ENCODE results near the gene B3GNT9. TPM values are rescaled to one million over a fixed set of nuclear protein-coding genes. Genes with fewer than 3 reads are reported as not detected.

The B3GNT9 gene, protein sequence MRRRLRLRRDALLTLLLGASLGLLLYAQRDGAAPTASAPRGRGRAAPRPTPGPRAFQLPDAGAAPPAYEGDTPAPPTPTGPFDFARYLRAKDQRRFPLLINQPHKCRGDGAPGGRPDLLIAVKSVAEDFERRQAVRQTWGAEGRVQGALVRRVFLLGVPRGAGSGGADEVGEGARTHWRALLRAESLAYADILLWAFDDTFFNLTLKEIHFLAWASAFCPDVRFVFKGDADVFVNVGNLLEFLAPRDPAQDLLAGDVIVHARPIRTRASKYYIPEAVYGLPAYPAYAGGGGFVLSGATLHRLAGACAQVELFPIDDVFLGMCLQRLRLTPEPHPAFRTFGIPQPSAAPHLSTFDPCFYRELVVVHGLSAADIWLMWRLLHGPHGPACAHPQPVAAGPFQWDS
- 6.2 to 8.7 TPM (median 7.8 TPM) in 5 replicates for total RNA-seq (2022; extraction: Qiagen RNA extraction; ENCODE audit: low read depth)

DNA sequence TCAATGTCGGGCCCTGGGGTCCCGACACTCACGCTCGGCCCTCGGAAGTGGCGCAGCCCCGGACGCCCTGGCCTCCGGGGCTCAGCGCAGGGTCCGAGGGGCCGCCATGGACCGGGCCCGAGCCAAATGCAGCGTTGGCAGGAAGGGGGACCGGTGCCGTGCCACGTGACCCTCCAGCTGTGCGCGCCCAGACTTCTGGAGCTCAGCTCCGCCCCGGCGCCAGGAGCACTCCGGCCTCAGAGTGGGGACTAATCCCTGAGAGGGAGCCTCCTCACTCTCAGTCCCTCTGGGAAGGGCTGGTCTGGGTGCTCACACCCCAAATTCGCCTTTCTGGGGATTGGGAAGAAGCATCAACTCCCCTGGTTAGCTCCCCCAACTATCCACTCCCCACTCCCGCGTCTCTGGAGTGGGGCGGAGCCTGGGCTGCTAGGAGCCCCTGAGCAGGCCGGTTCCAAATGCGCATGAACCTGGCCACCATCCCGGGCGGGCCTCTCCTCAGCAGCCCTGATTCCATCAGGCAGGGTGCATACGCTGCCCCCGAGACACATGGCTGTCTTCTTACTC lies at the start of gene B3GNT9:
B3GNT9 (minus strand) TSS at position 166 of the 564 bp plus-strand sequence. CDS start 513 bp downstream, outside the sequence.

DNA sequence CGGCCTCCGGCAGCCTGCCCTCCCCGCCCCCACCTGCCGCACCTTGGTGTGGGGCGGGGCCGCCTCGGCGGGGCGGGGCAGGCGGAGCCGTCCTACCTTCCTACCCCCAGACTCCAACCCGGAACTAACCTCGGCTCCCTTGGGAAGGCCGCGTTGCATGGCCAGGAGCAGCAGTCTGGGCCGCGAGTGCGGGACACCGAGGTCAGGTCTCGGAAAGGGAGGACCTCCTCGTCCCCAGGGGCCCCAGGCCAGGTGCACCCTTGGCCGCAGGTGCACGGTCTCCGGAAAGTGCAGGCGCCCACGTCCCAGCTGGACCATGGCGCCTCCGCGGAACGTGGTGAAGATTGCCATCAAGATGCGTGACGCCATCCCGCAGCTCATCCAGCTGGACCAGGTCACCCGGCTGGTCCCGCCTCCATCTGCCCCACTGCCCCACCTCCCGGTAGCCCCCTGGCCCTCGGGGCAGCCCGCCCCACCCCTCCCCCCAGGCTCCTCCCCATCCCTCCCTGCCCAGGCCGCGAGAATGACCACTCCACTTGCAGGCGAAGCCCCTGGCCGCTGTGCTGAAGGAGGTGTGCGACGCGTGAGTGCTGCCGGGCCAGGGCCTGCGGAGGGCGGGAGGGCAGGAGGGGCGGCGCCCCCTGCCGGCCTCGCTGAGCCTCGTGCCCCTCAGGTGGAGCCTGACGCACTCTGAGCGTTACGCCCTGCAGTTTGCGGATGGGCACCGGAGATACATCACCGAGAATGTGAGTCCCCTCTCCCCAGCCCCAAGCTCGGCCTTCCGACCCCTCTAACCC lies 48.4 kb upstream of the B3GNT9 start, which contains the start of gene ELMO3:
ELMO3 (plus strand) TSS at position 121 of the 797 bp plus-strand sequence; CDS start at position 317, 196 bp downstream.

DNA sequence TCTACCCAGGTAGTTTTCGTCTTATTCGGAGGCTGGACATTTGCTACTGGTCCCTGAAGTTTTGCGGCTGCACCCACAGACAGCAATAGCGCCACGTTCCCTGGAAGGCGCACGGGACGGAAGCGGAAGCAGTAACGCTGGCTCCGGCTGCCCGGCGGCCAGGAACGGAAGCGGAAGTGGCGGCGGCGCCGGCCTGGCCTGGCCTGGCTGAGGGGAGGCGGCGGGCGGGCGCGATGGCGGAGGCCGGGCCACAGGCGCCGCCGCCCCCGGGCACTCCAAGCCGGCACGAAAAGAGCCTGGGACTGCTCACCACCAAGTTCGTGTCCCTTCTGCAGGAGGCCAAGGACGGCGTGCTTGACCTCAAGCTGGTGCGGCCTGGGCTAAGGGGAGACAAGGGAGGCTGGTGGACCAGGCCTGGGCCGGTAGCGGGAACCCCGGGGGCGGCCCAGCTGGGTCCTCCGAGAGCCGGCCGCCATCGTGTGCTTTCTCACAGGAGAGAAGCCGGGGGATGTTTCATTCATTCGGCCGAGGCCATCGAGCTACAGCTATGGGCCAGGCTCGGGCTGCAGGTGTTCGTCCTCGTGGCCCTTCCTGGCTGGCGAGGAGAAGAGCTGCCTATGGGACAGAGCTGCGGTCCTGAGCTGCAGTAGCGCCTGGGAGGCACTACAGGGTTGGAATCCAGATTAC lies 41.3 kb upstream of the B3GNT9 start, which contains the start of gene E2F4:
E2F4 (plus strand) TSS at position 161 of the 687 bp plus-strand sequence; CDS start at position 234, 73 bp downstream.

DNA sequence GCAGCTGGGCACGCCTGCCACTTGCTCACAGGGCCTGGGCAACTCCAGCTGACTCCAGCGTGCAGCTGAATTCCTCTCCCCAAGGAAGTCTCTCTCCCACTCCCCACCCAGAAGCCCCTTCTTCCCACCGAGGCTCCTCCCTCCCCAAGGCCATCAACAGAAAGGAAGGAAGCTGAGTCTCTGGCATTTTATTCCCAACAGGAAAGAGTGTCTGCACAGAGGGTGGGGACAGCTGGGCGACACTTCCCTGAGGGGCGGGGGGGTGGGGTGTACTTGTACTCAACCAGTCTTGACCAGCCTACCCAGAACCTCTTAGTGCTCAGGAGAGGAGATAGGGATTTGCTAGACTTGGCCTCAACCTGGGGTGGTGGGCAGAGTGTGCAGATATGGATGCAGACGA lies 39.2 kb upstream of the B3GNT9 start, which contains the start of gene EXOC3L1:
EXOC3L1 (minus strand) TSS at position 96 of the 400 bp plus-strand sequence. CDS start 460 bp downstream, outside the sequence.

DNA sequence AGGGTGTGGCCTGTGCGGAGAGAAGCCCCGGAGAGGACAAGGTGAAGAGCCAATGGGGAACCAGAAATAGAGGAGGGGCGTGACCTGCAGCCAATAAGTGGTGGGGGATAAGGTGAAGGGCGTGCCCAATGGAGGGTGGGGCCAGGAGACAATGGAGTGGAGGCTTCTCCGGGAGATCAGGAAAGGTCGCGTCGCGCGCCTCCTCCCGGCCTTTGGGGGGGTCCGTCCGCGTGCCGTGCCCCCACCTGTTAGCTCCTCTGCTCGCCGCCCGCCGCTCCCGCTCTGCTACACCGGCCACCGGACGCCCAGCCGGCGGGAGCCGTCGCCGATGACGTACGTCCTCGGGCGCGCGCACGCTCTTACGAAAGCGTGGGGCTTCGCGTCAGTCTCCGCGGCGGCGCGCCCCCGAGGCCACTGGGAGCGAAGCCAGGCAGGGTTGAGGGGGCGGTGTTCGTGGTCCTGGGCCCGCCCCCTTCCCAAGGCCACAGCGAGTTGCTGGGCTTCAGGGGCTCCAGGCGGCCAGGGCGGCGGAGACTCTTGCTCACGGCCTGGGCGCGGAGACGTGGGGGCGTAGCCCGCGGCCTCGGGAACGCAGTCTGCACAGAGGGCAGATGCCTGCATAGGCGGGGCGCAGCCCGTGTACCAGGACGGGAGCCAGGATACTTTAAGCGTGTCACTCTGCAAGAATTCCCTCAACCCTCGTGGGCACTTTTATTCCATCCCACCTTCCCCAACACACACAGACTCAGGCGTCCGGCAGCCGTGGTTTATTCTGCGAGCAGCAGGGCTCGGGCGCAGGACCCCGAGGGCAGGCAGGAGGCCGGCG lies 33.0 kb upstream of the B3GNT9 start, which contains the start of gene MATCAP1:
MATCAP1 (minus strand) TSS at position 337 of the 826 bp plus-strand sequence. CDS start 3,353 bp downstream, outside the sequence.

DNA sequence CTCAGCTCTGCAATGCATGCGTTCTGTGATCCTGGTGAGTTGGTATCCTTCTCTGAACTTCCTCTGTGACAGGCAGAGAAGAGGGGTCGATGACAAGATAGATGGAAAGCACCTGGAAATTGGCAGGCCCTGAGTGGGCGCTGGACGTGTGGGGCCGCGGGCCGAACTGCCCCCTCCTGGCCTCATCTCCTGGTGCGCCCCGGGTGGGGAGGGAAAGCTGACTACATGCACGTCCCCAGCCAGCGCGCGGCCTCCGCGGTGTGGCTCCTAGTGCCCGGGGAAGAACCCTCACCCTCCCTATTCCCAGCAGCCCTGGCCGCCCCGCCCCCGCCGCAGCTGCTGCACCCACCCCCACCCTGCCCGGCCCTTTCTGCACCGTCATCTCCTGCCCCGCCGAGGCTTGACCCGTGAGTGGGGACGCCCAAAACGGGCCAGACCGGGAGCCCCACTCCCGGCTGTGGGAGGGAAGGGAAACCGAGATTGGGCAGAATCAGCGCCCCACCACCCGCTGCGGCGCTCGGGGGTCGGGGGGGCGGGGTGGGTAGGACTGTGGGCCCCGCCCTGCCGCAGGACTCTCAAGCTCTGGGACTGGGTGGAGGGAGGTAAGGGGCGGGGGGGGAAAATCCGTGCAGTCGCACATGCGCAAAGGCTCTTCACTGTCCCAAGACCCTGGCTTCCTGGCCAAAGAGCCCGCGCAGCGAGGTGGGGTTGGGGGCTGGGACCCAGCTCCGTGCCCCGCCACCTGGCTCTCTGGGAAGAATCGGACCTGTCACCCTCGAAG lies 19.6 kb upstream of the B3GNT9 start, which contains the start of gene NOL3:
NOL3 (plus strand) TSS at position 371 of the 781 bp plus-strand sequence.

DNA sequence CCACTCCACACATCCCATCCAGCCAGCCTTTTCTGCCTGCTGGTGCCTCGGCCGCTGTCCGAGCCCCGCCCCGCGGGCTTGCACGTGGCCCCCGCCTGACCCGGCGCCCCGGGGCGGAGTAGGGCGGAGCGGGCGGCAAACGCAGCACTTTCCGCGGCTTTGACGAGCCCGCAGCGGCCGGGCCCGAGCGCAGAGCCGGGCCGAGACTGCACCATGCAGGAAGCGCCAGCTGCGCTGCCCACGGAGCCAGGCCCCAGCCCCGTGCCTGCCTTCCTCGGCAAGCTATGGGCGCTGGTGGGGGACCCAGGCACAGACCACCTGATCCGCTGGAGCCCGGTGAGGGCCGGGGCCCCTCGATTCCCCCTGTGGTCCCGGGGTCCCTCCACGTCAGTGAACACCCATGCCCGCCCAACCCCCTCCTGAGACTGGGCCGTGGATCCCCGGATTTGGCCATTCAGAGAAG lies 13.8 kb upstream of the B3GNT9 start, which contains the start of gene HSF4:
HSF4 (plus strand) TSS at position 147 of the 463 bp plus-strand sequence; CDS start at position 214, 67 bp downstream.

DNA sequence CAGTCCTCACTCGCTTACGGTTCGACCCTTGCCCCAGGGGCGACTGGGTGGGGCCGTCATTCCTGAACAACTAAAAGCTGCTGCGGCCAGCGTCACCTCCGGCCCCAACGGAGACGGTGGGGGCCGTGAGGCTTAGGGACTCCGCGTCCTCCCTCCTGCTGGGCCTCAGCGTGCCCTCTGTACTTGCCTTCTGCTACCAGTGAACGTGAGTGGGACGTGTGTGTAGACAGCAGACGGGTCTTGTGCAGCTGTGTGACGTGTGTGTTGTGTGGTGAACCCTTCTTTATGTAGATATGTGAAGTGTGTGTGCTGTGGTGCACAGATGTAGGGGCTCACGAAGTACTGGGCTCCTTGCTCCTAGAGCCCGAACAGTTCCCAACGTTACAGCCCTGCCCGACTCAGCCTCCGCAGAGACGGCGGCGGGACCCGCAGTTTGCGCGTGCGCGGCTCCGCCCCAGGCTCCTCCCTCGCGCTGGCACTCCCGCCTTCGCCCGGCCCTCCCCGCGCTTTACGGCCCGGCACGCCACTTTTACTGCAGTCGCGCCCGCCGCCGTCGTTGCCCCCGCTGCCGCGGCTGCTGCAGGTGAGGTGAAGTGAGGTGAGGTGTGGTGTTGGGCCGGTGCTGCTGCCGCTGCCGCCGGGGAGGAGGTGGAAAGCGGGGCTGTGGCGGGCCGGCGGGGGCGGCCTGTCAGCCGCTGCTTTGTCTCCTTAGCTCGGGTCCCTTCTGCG lies 41.2 kb downstream of the B3GNT9 start, which contains the start of gene PHAF1:
PHAF1 (plus strand) TSS at position 535 of the 729 bp plus-strand sequence. CDS start 235 bp downstream, outside the sequence.

Other genes starting within 250 kb of the B3GNT9 start
- 0.15 to 0.26 TPM (median 0.16 TPM) in 5 replicates for gene CDH16, start 232.1 kb downstream of the B3GNT9 start, total RNA-seq (2022; extraction: Qiagen RNA extraction; ENCODE audit: low read depth)
- 9.6 to 19.5 TPM (median 11.4 TPM) in 5 replicates for gene RRAD, start 225.5 kb downstream of the B3GNT9 start, total RNA-seq (2022; extraction: Qiagen RNA extraction; ENCODE audit: low read depth)
- 131 to 174 TPM (median 163 TPM) in 5 replicates for gene CIAO2B, start 216.6 kb downstream of the B3GNT9 start, total RNA-seq (2022; extraction: Qiagen RNA extraction; ENCODE audit: low read depth)
- 27.9 to 31.7 TPM (median 28.9 TPM) in 5 replicates for gene CES2, start 215.5 kb downstream of the B3GNT9 start, total RNA-seq (2022; extraction: Qiagen RNA extraction; ENCODE audit: low read depth)
- 1.7 to 2.1 TPM (median 2.1 TPM) in 5 replicates for gene CES3, start 189.7 kb downstream of the B3GNT9 start, total RNA-seq (2022; extraction: Qiagen RNA extraction; ENCODE audit: low read depth)
- gene CES4A, start 162.4 kb downstream of the B3GNT9 start, total RNA-seq (2022; extraction: Qiagen RNA extraction; ENCODE audit: low read depth) = 1.2 to 2.1 TPM (median 1.7 TPM) in 5 replicates
- gene CBFB, start 121.8 kb downstream of the B3GNT9 start, total RNA-seq (2022; extraction: Qiagen RNA extraction; ENCODE audit: low read depth) = 49.8 to 56.1 TPM (median 50.4 TPM) in 5 replicates
- 24.2 to 27.0 TPM (median 25.3 TPM) in 5 replicates for gene PHAF1, start 41.1 kb downstream of the B3GNT9 start, total RNA-seq (2022; extraction: Qiagen RNA extraction; ENCODE audit: low read depth)
- 14.3 to 19.1 TPM (median 18.5 TPM) in 5 replicates for gene TRADD, start 8.9 kb upstream of the B3GNT9 start, total RNA-seq (2022; extraction: Qiagen RNA extraction; ENCODE audit: low read depth)
- gene FBXL8, start 9.0 kb upstream of the B3GNT9 start, total RNA-seq (2022; extraction: Qiagen RNA extraction; ENCODE audit: low read depth) = 6.1 to 10.3 TPM (median 7.8 TPM) in 5 replicates
- 10.6 to 19.1 TPM (median 15.0 TPM) in 5 replicates for gene HSF4, start 13.7 kb upstream of the B3GNT9 start, total RNA-seq (2022; extraction: Qiagen RNA extraction; ENCODE audit: low read depth)
- gene NOL3, start 19.5 kb upstream of the B3GNT9 start, total RNA-seq (2022; extraction: Qiagen RNA extraction; ENCODE audit: low read depth) = 38.3 to 52.2 TPM (median 50.1 TPM) in 5 replicates
- 4.0 to 7.4 TPM (median 5.9 TPM) in 5 replicates for gene MATCAP1, start 33.0 kb upstream of the B3GNT9 start, total RNA-seq (2022; extraction: Qiagen RNA extraction; ENCODE audit: low read depth)
- gene EXOC3L1, start 39.1 kb upstream of the B3GNT9 start, total RNA-seq (2022; extraction: Qiagen RNA extraction; ENCODE audit: low read depth) = 0.03 to 0.14 TPM (median 0.05 TPM) in 4 of 5 replicates, not detected in the other
- 81.8 to 102 TPM (median 93.3 TPM) in 5 replicates for gene E2F4, start 41.2 kb upstream of the B3GNT9 start, total RNA-seq (2022; extraction: Qiagen RNA extraction; ENCODE audit: low read depth)
- gene ELMO3, start 48.1 kb upstream of the B3GNT9 start, total RNA-seq (2022; extraction: Qiagen RNA extraction; ENCODE audit: low read depth) = 0.87 to 1.7 TPM (median 1.3 TPM) in 5 replicates
- 82.5 to 101 TPM (median 88.7 TPM) in 5 replicates for gene TMEM208, start 76.1 kb upstream of the B3GNT9 start, total RNA-seq (2022; extraction: Qiagen RNA extraction; ENCODE audit: low read depth)
- gene FHOD1, start 96.5 kb upstream of the B3GNT9 start, total RNA-seq (2022; extraction: Qiagen RNA extraction; ENCODE audit: low read depth) = 37.1 to 55.5 TPM (median 49.9 TPM) in 5 replicates
- 1.1 to 1.8 TPM (median 1.7 TPM) in 5 replicates for gene SLC9A5, start 98.0 kb upstream of the B3GNT9 start, total RNA-seq (2022; extraction: Qiagen RNA extraction; ENCODE audit: low read depth)
- 13.3 to 19.0 TPM (median 18.7 TPM) in 5 replicates for gene PLEKHG4, start 128.5 kb upstream of the B3GNT9 start, total RNA-seq (2022; extraction: Qiagen RNA extraction; ENCODE audit: low read depth)
- gene KCTD19, start 175.7 kb upstream of the B3GNT9 start, total RNA-seq (2022; extraction: Qiagen RNA extraction; ENCODE audit: low read depth) = 0.20 to 0.37 TPM (median 0.28 TPM) in 4 of 5 replicates, not detected in the other
- gene LRRC36, start 175.8 kb upstream of the B3GNT9 start, total RNA-seq (2022; extraction: Qiagen RNA extraction; ENCODE audit: low read depth) = 0.23 to 0.48 TPM (median 0.23 TPM) in 3 of 5 replicates, not detected in the others
- 10.2 to 14.4 TPM (median 12.0 TPM) in 5 replicates for gene TPPP3, start 242.5 kb upstream of the B3GNT9 start, total RNA-seq (2022; extraction: Qiagen RNA extraction; ENCODE audit: low read depth)